EL (cell line): ENCODE results near the gene DAP.
A peak's percentile ranks its signal among the peaks of the same experiment; 100 is the strongest.

ENCODE experiments used
- DNase-seq: peaks from one replicate; pipeline ENCODE4 v3.0.0-alpha.2; 2016

The DAP gene

GRCh38 chr5:10688651-10689171 lies 72.3 kb downstream of the DAP start:
- no peak for DNase-seq

- DNase-seq, result no peak
These were observed 74.1 kb downstream of the DAP start for GRCh38 chr5:10686890-10687289.

DNA sequence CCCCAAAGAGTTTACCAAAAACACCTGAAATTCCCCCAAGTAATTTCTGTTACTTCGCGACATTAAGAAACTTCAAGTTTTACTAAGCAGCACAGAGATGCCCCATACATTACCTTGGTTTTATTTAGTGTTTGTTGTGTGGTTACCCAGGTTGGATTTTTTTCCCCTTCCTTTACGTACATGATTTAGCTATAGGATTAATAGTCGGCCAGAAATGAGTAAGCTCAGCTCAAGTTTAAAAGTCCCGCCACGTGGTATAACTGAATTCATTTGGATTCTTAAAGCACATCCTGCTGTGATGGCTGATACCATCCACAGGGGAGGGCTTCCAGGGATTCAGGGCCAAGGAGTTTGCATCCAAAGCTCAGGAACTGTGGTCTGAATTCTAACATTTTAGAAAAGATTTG lies 75.9 kb downstream of the DAP start:
- DNase-seq, result no peak

GRCh38 chr5:10684303-10685086 lies 76.5 kb downstream of the DAP start:
- DNase-seq, result no peak

DNA sequence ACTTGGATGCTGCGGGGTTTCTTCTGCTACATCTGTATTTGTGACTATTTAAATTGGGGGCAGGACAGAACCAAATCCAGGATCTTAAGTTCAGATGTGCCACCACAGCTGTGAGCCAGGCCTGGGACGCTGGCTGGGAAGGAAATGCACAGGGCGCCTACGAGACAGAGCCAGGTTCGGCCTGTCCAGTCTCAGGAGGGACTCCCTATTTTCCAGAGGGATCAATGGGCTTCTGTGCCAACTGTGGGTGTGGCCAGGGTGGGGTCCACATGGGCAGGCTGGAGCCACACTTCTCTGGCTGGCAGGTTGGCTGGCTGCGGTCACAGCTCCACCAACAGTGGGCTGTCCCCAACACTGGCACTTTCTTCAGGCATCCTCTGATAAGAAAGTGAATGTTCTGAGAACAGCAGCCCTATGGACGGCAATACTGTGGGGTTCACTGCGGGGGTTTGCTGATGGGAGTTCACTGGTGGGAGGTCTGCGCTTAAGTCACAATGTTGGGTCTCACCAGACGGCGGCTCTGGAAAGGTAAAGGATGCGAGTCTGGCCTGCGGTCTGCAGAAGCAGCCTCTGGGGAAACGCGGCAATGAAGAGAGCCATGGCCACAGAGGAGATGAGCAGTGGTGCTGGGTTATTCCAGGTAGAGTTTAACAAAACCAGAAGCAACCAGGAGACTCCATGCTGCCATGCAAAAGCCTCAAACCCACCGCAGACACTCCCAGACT lies 78.1 kb downstream of the DAP start:
- DNase-seq, result no peak

DNA sequence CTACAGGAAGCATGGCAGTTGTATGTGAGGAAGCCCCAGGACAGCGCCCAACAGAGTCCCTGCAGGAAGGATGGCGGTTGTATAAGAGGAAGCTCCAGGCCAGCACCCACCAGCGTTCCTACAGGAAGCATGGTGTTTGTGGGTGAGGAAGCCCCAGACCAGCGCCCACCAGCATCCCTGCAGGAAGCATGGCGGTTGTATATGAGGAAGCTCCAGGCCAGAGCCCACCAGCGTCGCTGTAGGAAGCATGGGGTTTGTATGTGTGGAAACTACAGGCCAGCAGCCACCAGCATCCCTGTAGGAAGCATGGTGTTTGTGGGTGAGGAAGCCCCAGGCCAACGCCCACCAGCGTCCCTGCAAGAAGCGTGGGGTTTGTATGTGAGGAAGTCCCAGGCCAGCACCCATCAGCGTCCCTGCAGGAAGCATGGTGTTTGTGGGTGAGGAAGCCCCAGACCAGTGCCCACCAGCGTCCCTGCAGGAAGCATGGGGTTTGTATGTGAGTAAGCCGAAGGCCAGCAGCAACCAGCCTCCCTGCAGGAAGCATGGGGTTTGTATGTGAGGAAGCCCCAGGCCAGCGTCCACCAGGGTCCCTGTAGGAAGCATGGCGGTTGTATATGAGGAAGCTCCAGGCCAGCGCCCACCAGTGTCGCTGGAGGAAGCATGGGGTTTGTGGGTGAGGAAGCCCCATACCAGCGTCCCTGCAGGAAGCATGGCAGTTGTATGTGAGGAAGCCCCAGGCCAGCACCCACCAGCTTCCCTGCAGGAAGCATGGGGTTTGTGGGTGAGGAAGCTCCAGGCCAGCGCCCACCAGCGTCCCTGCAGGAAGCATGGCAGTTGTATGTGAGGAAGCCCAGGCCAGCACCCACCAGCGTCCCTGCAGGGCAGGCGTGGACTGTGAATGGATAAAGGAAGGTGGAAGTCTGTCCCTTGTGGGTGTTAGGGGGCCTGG lies 79.0 kb downstream of the DAP start:
- no peak for DNase-seq

DNA sequence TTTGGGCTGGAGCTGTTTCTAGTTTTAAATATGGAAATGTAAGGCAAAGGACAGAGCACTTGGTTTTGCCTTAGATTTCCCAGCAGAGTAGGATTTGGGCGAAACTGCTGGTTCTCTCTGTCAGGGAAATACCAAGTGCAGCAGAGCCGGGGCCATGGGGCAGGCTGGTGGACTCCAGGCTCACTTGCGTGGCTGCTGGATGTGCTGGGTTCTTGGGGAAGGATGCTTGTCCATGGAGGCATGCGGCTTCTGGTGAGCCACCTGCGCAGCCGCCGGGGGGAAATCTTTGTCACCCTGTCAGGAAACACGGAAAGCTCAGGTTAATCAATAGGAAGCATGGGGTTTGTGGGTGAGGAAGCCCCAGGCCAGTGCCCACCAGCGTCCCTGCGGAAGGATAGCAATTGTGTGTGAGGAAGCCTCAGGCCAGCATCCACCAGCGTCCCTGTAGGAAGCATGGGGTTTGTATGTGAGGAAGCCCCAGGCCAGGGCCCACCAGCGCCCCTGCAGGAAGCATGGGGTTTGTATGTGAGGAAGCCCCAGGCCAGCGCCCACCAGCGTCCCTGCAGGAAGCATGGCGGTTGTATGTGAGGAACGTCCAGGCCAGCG lies 80.1 kb downstream of the DAP start:
- no peak for DNase-seq

DNA sequence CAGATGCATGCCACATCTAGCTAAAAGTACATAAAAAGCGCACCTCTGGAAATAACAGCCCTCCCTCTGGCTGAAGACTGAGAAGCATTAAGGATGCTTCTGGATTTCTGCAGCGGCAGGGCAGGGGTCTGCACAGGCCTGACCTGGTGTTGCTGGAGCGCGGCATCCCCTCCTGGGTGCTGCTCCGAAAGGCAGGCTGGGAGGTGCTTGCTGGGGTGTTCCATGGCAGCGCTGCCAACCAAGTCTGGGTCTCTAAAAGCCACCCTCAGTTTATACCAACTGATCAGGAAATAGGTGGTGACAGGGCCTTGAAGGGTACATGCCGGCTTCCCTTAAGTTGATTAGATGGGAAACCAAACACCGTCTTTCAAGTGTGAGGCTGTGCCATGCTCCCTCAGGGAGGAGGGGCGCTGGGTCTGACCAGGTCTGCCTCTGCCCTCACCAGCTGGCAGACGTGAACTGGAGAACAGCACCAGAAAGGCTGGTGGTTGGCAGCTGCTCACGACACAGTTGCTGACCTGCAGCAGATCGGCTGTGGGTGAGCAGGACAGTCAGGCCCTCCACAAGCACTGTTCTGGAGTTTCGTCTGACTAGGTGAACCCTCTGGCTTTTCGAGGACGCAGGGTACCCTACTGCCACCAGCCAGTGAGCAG lies 81.6 kb downstream of the DAP start:
- no peak for DNase-seq

DNA sequence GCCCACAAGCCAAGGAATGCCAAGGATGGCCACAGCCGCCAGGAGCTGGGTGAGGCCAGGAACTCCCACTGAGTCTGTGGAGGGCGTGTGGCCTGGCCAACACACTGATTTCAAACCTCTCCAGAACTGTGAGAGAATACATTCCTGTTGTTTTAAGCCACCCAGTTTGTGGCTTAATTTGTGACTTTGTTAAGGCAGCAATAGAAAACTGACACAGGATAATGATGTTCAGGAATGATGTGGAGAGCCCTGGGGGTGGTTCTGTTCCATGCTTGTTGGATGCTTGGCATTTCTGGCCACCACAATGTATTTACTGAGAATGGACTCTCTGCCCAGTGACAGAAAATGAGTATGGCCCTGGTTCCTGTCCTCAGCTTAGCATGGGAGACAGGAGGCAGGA lies 82.8 kb downstream of the DAP start:
- peak; percentile 67 for DNase-seq

- DNase-seq, result no peak
These were observed 83.5 kb downstream of the DAP start for GRCh38 chr5:10677533-10677932.

DNA sequence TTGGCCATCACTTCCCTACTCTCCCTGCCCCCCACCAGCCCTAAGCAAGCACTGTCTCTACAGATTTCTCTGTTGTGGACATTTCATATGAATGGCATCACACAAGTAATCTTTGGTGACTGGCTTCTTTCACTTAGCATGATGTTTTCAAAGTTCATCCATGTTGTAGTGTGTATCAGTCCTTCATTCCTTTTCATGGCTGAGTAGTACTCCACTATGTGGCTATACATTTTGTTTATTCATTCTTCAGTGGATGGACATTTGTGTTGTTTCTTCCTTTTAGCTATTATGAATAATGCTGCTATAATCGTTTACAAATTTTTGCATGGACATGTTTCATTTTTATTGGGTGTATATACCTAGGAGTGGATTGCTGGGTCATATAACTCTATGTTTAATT lies 84.1 kb downstream of the DAP start:
- no peak for DNase-seq

DNA sequence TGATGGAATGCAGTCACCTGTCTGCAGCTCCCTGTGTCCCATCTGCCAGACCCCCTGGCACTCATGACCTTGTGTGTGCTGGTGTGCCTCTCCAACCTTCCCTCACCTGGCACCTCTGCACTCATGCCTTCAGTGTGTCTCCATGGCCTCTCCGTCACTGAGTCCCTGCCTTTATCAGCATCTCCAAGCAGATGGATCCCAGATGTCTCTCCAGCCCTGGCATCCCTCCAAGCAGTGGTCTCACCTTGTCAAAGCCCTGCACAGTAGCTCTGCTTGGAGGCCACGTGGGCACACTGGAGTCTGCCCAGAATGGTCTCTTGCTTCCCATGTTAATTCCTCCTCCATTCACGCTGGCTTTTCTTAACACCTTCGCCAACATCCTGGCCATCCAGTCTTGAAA lies 84.8 kb downstream of the DAP start:
- DNase-seq, result no peak

- no peak for DNase-seq
These were observed 85.8 kb downstream of the DAP start for GRCh38 chr5:10675177-10675700.

GRCh38 chr5:10674582-10674981 lies 86.5 kb downstream of the DAP start:
- no peak for DNase-seq

- no peak for DNase-seq
These were observed 86.9 kb downstream of the DAP start for GRCh38 chr5:10674096-10674495.

- no peak for DNase-seq
These were observed 87.6 kb downstream of the DAP start for GRCh38 chr5:10673407-10673806.

DNA sequence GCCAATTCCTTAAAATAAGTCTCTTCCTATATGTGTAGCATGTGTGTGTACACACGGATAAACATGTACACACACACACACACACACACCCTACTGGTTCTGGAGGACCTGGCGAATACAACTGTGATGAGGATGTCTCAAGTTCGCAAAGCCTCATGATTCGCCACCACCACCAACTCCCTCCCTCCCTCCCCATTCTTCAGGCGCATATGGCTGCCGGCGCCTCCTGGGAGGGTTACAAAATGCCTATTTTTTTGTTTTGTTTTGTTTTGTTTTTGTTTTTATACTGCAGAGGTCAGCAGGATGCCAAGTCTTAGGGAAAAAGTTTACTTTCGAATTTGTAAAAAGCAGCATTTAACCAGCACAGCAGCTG lies 88.0 kb downstream of the DAP start:
- no peak for DNase-seq

DNA sequence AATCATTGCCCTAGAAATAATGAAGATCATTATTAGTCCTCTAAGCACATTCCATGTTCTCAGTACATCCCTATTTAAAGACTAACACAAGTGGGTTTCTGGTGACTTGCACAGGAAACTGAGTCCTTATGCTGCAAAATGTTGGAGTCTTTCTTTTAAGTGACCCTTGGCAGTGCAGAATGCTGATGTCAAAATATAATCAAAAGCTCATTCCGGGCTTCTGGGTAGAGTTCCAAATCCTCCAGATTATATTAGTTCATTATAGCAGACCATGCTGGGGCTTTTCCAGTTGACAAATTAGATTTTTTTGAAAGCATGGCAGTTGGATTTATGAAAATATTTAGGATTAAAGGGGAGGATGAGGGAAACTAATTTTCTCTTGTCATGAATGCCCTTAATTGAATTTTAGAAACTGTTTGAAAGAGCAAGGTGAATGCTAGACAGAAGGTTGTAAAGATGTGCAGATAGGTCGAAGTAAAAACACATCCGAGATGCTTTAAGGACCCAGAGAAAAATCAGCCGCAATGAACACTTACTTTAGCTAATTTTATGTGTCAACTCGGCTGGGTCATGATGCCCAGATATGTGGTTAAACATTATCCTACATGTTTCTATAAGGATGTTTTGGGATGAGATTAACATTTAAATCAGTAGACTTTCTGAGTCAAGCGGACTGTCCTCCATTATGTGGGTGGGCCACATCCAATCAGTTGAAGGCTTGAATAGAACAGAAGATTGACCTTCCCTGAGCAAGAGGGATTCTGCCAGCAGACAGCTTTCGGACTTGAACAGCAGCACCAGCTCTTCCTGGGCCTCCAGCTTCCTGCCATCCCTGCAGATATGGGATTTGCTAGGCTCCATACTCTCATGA lies 88.7 kb downstream of the DAP start:
- no peak for DNase-seq

- no peak for DNase-seq
These were observed 89.7 kb downstream of the DAP start for GRCh38 chr5:10671041-10672008.

GRCh38 chr5:10669983-10670382 lies 91.1 kb downstream of the DAP start:
- DNase-seq, result no peak
